Raji (cell line): Measurements from ENCODE around the gene MTHFD2.

ENCODE experiments used
- POLR2A ChIP-seq: IDR thresholded peaks from 2 replicates; pipeline ENCODE4 v1.6.1; 2011; ENCODE audit warnings: low read depth, low read length, control low read depth; ENCODE audit not compliant: insufficient read depth

Gene MTHFD2

DNA sequence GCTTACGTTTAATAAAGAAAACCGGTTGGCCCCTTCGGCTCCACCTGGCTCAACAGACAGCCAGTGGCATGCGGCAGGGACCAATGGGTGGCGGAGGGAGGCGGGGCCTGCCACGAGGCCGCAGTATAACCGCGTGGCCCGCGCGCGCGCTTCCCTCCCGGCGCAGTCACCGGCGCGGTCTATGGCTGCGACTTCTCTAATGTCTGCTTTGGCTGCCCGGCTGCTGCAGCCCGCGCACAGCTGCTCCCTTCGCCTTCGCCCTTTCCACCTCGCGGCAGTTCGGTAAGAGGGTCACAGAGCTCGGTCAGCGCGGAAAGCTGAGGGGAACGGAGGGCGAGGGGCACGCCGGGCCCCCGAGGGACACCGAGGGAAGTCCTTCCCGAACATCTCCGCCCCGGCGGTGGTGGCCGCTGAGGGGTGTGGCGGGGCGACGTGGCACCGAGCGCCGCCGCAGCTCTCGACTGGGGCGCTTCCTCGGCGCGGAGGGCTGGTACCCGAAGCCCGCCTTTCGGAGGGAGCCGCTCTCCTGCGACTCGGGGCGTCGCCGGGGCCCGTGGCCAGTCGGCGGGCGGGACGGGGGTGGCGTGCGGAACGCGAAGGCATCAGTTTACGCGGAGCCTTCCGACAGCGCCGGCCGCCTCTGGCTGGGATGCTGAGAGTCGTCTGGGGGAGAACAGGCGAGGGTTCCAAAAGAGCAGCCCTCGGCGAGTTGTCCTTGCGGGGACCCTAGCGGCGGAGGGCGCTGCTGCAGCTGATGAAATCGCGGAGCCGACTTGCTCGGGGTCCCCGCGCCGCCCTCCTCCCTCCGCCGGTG is at the start of gene MTHFD2:
Gene MTHFD2 (plus strand): TSS at position 155 of the 814 bp plus-strand sequence. CDS start 27 bp downstream, at position 182.
- TF ChIP-seq POLR2A: peak; percentile 99

GRCh38 chr2:74149247-74149525 is 49.2 kb upstream of the MTHFD2 start:
- TF ChIP-seq POLR2A: no peak

DNA sequence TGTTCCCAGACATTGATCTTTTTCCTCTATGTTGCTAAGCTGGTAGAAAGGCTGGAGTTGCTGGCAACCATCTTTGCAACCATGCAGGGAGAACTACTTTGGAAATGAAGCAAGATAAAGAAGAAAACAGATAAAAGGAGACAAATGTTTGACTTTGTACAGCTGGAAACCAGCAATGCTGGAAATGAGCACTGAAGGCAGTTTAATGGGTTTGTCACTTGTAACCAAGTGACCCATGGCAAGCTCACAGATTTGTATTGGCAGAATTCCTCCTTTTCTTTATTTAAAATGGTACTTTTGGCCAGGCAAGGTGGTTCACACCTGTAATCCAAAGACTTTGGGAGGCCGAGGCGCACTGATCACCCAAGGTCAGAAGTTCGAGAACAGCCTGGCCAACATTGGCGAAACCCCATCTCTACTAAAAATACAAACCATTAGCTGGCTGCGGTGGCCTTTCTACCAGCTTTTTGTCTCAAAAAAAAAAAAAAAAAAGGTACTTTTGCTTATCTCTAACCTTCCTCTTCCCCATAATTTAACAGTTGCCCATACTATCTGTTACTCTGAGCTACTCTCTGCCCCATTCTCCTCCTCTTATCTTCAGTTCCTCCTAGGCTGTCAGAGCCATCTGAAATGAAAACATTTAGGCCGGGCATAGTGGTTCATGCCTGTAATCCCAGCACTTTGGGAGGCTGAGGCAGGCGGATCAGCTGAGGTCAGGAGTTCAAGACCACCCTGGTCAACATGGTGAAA is 48.7 kb upstream of the MTHFD2 start:
- no peak for TF ChIP-seq POLR2A

GRCh38 chr2:74152954-74153353 is 45.5 kb upstream of the MTHFD2 start:
- TF ChIP-seq POLR2A: no peak

- TF ChIP-seq POLR2A: no peak
These were observed 42.6 kb upstream of the MTHFD2 start for GRCh38 chr2:74155830-74156229.

DNA sequence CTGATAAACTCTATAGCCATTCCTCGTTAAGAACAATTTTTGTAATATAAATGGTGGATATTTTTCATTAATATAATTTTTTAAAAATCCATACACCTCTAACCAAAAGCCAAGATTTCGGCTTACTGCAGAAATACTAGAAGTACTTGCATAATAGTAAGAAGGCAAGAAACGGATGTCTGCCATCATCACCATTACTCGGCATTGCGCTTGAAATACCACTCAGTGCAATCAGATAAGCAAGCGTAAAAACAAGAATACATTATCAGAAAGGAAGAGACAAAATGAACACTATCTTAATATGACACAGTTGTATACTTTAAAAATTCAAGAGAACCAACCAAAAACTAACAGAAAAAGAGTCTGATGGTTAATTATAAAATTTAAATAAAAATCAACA is 35.5 kb upstream of the MTHFD2 start:
- TF ChIP-seq POLR2A: no peak

- TF ChIP-seq POLR2A: no peak
These were observed 33.7 kb upstream of the MTHFD2 start for GRCh38 chr2:74164761-74165160.

DNA sequence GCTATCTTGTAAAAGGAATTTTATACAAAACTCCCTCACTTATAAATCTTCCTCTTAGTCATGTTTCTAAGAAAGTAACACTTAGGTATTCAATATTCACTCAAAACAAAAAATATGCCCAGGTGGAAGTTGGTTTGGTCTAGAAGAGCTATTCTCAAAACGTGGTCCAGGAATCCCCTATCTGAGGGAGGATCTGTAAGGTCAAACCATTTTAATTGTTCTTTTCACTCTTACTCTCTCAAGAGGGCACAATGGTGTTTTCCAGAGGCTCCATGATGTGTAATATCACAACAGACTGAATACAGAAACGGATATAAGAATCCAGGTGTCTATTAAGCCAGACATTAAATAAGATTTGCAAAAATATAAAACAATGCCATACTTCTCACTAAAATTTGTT is 29.7 kb upstream of the MTHFD2 start:
- no peak for TF ChIP-seq POLR2A

GRCh38 chr2:74174909-74175308 is 23.5 kb upstream of the MTHFD2 start:
- no peak for TF ChIP-seq POLR2A

DNA sequence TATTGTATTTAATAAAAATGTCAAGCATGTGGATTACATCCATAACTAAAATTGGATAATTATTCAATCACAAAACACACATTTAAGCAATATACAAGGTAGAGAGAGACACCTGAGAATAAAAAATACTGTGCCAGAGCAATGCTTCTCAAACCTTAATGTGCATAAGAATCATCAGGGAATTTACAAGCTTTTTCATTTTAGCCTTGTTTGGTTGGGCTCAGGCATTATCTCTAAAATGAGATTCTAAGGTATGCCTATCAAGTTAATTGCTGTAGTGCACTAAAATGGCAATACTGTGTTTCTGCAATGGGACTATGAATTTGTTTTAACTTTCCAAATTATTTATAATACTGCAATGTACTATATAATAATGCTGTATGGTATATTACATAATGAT is 20.7 kb upstream of the MTHFD2 start:
- no peak for TF ChIP-seq POLR2A

DNA sequence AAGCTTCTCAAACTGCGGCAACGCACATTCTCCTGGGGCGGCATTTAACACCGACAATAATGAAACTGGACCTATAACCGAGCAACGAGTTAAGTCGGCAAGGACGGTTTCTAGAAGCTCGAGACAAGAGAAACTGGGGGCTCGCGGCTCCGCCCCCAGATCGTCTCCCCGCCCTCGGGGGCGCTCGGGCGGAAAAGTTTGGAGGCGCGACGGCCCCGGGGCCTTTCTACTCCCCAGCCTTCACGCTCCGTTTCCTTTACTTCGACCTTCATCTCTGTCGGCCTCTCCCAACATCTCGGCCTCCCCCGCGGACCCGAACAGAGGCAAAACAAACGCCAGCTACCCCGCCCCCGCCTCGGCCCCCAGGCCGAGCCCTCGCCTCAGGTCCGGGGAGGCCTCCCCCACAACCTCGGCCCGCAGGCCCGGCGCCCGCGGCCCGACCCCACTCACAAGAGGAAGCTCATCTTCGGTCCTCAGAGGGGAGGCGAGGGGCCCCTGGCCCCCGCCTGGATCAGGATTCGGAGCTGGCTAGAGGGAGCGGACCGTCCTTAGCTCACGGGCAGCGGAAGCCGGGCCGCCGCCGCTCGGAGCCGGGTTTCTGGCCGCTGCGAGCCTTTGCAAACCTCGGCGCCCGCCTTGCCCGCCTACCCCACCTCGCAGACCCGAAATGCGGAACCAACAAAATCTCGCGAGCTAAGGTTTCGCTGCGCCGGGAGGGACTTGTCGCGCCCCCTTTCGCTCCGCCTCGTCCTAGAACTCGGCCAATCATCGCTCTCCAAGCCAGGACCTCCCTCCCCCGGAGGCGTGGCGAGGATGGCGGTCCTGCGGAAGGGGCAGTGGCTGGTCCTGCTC is 20.0 kb upstream of the MTHFD2 start, which contains the start of gene MOB1A:
Gene MOB1A (minus strand): TSS at position 669 of the 852 bp plus-strand sequence. CDS start 205 bp downstream, at position 464.
- peak; percentile 87 for TF ChIP-seq POLR2A

DNA sequence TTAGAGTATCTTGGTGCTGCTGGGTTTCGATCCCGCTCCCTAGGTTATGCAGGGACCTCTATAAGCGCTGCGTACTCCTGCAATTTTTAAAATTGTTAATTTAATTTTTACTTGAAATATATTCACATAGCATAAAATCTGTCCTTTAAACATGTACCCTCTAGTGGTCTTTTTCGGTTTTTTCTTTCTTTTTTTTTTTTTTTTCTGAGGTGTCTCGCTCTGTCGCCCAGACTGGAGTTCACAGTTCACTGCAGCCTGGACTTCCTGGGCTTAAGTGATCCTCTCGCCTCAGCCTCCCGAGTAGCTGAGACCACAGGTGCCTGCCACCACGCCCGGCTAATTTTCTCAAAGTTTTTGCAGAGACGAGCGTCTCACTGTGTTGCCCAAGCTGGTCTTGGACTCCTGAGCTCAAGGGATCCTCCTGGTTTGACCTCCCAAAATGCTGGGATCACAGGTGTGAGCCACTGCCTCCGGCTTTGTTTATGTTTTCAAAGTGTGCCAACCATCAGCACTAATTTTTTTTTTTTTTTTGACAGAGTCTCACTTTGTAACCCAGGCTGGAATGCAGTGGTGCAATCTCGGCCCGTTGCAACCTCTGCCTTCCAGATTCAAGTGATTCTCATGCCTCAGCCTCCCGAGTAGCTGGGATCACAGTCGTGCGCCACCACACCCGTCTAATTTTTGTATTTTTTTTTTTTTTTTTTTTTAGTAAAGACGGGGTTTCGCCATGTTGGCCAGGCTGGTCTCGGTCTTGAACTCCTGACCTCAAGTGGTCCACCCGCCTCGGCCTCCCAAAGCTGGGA is 19.2 kb upstream of the MTHFD2 start:
- no peak for TF ChIP-seq POLR2A

GRCh38 chr2:74181739-74182138 is 16.7 kb upstream of the MTHFD2 start:
- TF ChIP-seq POLR2A: peak; percentile 55; the same call in 1 of the 2 replicates

- no peak for TF ChIP-seq POLR2A
These were observed 14.5 kb upstream of the MTHFD2 start for GRCh38 chr2:74183878-74184277.

GRCh38 chr2:74186038-74186437 is 12.4 kb upstream of the MTHFD2 start:
- peak; percentile 51 for TF ChIP-seq POLR2A
